Thyroid gland (tissue), 4 donors: ENCODE measurements around the gene SFPQ. TPM values are rescaled to one million over a fixed set of nuclear protein-coding genes. Genes with fewer than 3 reads are reported as not detected.
A peak's percentile ranks its signal among the peaks of the same experiment; 100 is the strongest.
"Not testable (repeated sequence)": the region's sequence is repeated elsewhere in the genome, so short reads cannot be mapped to it uniquely, and the experiment has no call there.

Experiments
- DNase-seq, 2 donors: peaks; one replicate each; pipeline ENCODE4 v3.0.0-alpha.2; 2019
- H3K27ac ChIP-seq, 3 donors: fragments of 200-600 bp; sonication (generic); 1 replicate in 2 of 3; 2 replicates in 1 of 3; pipeline ENCODE4 v1.5.1; 2016 to 2019; ENCODE audit warnings: mild to moderate bottlenecking in 1 of 3, moderate library complexity in 1 of 3
- H3K27me3 ChIP-seq: fragments of 200-600 bp; sonication (generic); one replicate; pipeline ENCODE4 v1.5.1; 2019
- H3K36me3 ChIP-seq, 2 donors: fragments of 200-600 bp; sonication (generic); one replicate each; pipeline ENCODE4 v1.5.1; 2016 to 2019
- H3K4me1 ChIP-seq, 2 donors: fragments of 200-600 bp; sonication (generic); one replicate each; pipeline ENCODE4 v1.5.1; 2017 to 2019
- H3K4me3 ChIP-seq, 3 donors: fragments of 200-600 bp; sonication (generic); replicated peaks in 1 of 3; 1 replicate in 2 of 3; 2 replicates in 1 of 3; pipeline ENCODE4 v1.5.1; 2016; ENCODE audit warnings: mild to moderate bottlenecking in 1 of 3
- H3K9me3 ChIP-seq: fragments of 200-600 bp; sonication (generic); one replicate; pipeline ENCODE4 v1.5.1; 2017
- POLR2A ChIP-seq, 2 donors: fragments of 450-650 bp; IDR thresholded peaks; one replicate each; pipeline ENCODE4 v1.6.1; 2017; ENCODE audit warnings: antibody characterized with exemption in 2 of 2, mild to moderate bottlenecking in 2 of 2, moderate library complexity in 1 of 2
- WGBS, 2 donors: methylation state at CpG; one replicate each; pipeline ENCODE4 v1.1.5; 2017; 5-methylcytosine and 5-hydroxymethylcytosine counted together
- intact Hi-C: fragments of 100-400 bp; cut with DNase I; formaldehyde crosslinking; loops from one replicate; pipeline ENCODE4 v1.15.1; 2023
- total RNA-seq, 4 donors: library from RNA; depleted of rRNA; stranded (reverse); fragments of >200 nt; gene quantifications; one replicate each; pipeline ENCODE4 v1.2.3, GENCODE V29; 2016
- TF ChIP-seq, protein P1 (sequence below), 6 experiments: fragments of 200-600 bp in 3 of 6; fragments of 450-650 bp in 3 of 6; sonication (generic) in 3 of 6; IDR thresholded peaks; one replicate each; pipeline ENCODE4 v1.5.1; 2016 to 2019; ENCODE audit warnings: antibody characterized with exemption in 6 of 6, mild to moderate bottlenecking in 2 of 6, inconsistent platforms in 1 of 6, moderate library complexity in 1 of 6

SFPQ gene
- total RNA-seq, 4 donors from 2014 or later = 178 to 299 (median 239) TPM

DNA sequence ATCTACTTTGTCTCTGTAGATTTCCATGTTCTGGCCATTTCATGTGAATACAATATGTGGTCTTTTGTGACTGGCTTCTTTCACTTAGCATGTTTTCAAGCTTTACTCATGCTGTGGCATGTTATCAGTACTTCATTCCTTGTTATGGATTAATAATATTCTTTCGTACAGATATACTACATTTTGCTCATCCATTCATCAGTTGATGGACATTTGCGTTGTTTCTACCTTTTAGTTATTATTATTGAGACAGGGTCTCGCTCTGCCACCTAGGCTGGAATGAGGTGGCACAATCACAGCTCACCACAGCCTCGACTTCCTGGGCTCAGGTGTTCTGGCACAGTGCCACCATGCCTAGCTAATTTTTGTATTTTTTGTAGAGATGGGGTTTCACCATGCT, 21.4 kb downstream of the SFPQ start:
- 84 to 86% methylated on average over 4 of the region's 4 CpGs for WGBS, 2 donors
- Histone ChIP-seq H3K27ac (no peak overlapping the region), H3K36me3 (peaks cover 5 to 17% of the 10 kb centered on the region in 2 donors), H3K4me1 (peaks cover 4 to 6% of the 10 kb centered on the region in 2 donors), H3K4me3 (no peak overlapping the region), H3K9me3 (no peaks in the 10 kb centered on the region), H3K27me3 (no peaks in the 10 kb centered on the region)
- DNase-seq = no peak
- intact Hi-C loops = no loop called here
- TF ChIP-seq, protein P1, sequence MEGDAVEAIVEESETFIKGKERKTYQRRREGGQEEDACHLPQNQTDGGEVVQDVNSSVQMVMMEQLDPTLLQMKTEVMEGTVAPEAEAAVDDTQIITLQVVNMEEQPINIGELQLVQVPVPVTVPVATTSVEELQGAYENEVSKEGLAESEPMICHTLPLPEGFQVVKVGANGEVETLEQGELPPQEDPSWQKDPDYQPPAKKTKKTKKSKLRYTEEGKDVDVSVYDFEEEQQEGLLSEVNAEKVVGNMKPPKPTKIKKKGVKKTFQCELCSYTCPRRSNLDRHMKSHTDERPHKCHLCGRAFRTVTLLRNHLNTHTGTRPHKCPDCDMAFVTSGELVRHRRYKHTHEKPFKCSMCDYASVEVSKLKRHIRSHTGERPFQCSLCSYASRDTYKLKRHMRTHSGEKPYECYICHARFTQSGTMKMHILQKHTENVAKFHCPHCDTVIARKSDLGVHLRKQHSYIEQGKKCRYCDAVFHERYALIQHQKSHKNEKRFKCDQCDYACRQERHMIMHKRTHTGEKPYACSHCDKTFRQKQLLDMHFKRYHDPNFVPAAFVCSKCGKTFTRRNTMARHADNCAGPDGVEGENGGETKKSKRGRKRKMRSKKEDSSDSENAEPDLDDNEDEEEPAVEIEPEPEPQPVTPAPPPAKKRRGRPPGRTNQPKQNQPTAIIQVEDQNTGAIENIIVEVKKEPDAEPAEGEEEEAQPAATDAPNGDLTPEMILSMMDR (IDR thresholded peaks at IDR 0.05) = no peak
- no peak for TF ChIP-seq POLR2A (IDR thresholded peaks at IDR 0.05)

DNA sequence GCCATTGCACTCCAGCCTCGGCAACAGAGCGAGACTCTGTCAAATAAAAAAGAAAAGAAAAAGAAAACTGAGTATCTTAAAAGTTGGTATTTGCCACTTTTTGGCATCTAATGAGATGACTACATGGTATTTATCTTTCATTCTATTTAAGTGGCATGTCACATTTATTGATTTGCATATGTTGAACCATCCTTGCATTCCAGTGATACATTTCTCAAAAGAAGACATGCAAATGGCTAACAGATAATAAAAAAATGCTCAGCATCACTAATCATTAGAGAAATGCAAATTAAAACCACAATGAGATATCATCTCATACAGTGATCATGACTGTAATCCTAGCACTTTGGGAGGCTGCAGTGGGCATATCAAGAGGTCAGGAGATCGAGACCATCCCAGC, 28.1 kb downstream of the SFPQ start:
- no peak for DNase-seq
- H3K4me3 ChIP-seq = no peak overlapping the region
- no peaks in the 10 kb centered on the region for H3K9me3 ChIP-seq
- H3K4me1 ChIP-seq = no peaks in the 10 kb centered on the region
- no peaks in the 10 kb centered on the region for H3K36me3 ChIP-seq
- 92 to 98% methylated on average over 3 of the region's 3 CpGs for WGBS, 2 donors
- intact Hi-C loops = no loop called here
- TF ChIP-seq, protein P1 (IDR thresholded peaks at IDR 0.05) = no peak
- TF ChIP-seq POLR2A (IDR thresholded peaks at IDR 0.05) = no peak
- H3K27me3 ChIP-seq = no peaks in the 10 kb centered on the region
- H3K27ac ChIP-seq = no peak overlapping the region

DNA sequence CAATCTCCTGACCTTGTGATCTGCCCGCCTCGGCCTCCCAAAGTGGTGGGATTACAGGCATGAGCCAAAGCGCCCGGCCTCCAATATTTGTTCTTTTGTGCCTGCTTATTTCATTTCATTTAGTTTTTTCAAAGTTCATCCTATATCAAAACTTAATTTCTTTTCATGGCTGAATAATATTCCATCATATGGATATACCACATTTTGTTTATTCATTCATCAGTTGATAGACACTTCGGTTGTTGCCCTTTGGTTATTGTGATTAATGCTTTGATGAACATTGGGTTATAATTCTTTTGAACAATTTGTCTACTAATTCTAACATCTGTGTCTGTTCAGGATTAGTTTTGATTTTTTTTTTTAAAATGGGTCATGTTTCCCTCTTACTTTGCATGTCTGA, 41.7 kb downstream of the SFPQ start:
- DNase-seq = no peak

DNA sequence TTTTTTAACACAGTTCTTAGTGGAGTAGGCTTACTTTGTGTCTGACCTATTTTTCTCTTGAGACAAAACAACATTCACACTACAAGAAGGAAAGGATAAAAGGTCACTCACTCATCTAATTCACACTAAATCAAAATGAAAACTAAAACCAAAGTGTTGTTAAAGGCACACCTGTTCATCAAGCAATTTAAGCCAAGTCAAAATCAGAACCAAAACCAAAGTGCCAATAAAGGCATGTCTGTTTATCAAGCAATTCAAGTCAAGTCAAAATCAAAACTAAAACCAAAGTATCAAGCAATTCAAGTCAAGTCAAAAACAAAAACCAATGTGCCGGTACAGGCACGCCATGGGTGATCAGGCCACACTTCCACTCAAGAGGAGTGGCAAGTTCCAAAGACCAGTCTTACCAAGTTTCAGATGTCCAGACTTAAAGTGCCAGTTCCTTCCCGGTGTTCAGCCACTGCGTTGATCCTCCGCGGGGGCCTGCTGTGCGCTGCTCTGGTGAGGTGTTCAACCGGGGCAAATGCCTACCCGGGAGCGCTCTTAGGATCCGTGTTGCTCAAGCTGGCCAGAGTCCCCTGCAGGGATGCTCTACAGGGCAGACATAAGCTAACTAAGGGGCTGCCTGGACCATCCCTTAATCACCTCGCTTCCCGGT, 46.9 kb downstream of the SFPQ start:
- H3K27ac ChIP-seq, H3K27me3 ChIP-seq, H3K36me3 ChIP-seq, H3K4me3 ChIP-seq, intact Hi-C loops, H3K9me3 ChIP-seq, H3K4me1 ChIP-seq: not testable (repeated sequence)
- WGBS, 2 donors = 37 to 55% methylated on average over 7 to 13 of the region's 13 CpGs
- DNase-seq = peak; percentile 47 to 57

More for the DNA sequence above, 41.7 kb downstream of the SFPQ start:
- intact Hi-C loops = loop anchor here (5.0 kb wide), 1 partner anchor 336 kb away; no protein-coding TSS in a partner anchor
- no peak overlapping the region for H3K4me3 ChIP-seq
- no peaks in the 10 kb centered on the region for H3K9me3 ChIP-seq
- no peaks in the 10 kb centered on the region for H3K4me1 ChIP-seq
- no peaks in the 10 kb centered on the region for H3K27me3 ChIP-seq
- no peak overlapping the region for H3K27ac ChIP-seq
- no peaks in the 10 kb centered on the region for H3K36me3 ChIP-seq
- no peak for TF ChIP-seq POLR2A (IDR thresholded peaks at IDR 0.05)
- 98% methylated on average over 5 of the region's 5 CpGs for WGBS, 2 donors

DNA sequence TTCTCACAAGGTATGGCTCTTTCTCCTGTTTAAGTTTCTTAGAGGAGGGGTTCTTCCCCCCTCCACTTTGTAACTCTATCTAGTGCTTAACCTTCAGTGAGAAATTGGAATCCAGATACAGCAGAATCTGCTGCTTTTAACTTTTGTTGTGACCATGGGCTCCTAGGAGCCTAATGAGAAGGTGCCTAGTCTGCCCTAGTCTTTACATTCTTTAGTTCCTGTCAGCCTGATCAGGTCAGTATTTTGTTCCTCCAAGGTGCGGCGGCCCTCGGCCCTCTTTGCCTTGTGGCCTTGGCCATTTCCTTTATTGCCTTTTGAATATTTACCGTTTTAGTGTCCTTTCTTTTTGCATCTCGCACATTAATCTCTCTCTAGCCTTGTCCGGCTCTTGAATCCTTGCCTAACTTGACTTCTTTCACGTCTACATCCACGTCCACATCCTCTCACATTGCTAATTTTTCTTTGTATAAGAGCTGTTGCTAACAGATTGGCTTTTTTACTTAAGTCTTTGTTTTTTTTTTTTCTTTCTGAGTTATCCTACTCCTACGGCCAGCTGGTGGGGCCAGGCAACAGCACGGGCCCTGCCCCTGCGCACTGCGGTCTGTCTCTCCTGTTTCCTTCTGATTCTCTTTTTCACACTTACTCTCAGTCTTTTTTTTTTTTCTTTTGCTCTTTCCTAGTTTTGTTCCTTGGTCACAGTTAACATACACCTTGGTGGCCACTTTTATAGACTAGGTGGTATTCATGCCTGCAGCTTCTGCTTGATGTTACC, 49.0 kb downstream of the SFPQ start:
- Histone ChIP-seq H3K27ac (no peak overlapping the region), H3K4me1 (no peaks in the 10 kb centered on the region), H3K36me3 (no peaks in the 10 kb centered on the region), H3K27me3 (no peaks in the 10 kb centered on the region), H3K4me3 (no peak overlapping the region), H3K9me3 (no peaks in the 10 kb centered on the region)
- 89 to 94% methylated on average over 12 of the region's 12 CpGs for WGBS, 2 donors
- TF ChIP-seq, protein P1 (IDR thresholded peaks at IDR 0.05) = no peak
- TF ChIP-seq POLR2A (IDR thresholded peaks at IDR 0.05) = no peak
- DNase-seq = no peak
- intact Hi-C loops = no loop called here

DNA sequence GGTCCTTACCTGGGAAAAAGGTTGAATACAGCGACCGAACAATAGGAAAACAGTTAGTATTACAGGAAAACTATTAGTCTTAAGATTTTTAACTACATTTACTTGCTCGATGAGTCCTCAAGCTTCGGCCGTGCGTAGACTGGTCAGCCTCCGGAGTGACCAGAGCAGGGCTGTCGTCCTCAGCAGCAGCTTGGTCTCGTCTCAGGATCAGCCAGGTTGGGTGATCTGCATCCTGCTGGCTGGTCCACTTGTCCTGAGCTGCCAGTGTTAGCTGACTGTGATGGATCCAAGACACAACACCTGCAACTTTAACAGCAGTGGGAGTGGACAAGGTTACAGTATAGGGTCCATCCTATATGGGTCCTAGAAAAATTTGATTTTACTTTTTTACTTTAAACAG, 50.2 kb downstream of the SFPQ start:
- WGBS, 2 donors = 86 to 89% methylated on average over 9 of the region's 9 CpGs
- H3K4me3 ChIP-seq, DNase-seq, H3K4me1 ChIP-seq, H3K27ac ChIP-seq, intact Hi-C loops, H3K9me3 ChIP-seq, H3K27me3 ChIP-seq, H3K36me3 ChIP-seq: not testable (repeated sequence)

DNA sequence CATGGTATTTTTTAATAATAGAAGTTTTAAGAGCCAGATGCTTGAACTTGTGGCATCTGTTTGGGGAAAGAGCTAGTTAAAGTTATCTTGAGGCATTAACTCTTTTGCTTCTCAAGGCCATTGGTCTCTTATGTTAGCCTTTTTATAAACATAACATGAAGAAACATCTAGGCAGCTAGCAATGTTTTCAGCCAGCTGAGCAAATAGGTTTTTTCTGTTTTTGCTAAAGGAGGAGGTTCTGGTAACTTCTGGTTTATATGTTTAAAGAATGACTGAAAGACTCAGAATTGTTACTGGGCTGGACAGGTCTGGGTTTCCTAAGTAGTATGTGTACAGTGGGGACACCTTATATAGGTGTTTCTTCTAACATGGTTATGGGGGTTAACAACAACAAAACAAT, 50.7 kb downstream of the SFPQ start:
- DNase-seq, H3K36me3 ChIP-seq, H3K4me3 ChIP-seq, H3K4me1 ChIP-seq, H3K9me3 ChIP-seq, H3K27ac ChIP-seq, intact Hi-C loops, H3K27me3 ChIP-seq: not testable (repeated sequence)

DNA sequence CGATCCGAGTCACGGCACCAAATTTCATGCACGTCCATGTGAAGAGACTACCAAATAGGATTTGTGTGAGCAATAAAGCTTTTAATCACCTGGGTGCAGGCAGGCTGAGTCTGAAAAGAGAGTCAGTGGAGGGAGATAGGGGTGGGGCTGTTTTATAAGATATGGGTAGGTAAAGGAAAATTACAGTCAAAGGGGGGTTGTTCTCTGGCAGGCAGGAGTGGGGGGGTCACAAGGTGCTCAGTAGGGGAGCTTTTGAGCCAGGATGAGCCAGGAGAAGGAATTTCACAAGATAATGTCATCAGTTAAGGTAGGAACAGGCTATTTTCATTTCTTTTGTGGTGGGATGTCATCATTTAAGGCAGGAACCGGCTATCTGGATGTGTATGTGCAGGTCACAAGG, 55.4 kb downstream of the SFPQ start:
- H3K4me3 ChIP-seq, intact Hi-C loops, H3K27me3 ChIP-seq, DNase-seq, H3K36me3 ChIP-seq, H3K9me3 ChIP-seq, H3K27ac ChIP-seq, H3K4me1 ChIP-seq: not testable (repeated sequence)
- 86 to 93% methylated on average over 5 of the region's 5 CpGs for WGBS, 2 donors
